ENCODE measurements around the gene MRPS7.
"Not testable (repeated sequence)": the region's sequence is repeated elsewhere in the genome, so short reads cannot be mapped to it uniquely, and the experiment has no call there.

The MRPS7 gene

GRCh38 chr17:75271955-75272847 is 10.5 kb downstream of the MRPS7 start:
- DNase-seq, result peak; percentile 55

- DNase-seq, result no peak
Measured at GRCh38 chr17:75272848-75273184, 11.1 kb downstream of the MRPS7 start.

GRCh38 chr17:75273977-75274708 is 12.5 kb downstream of the MRPS7 start:
- no peak for DNase-seq

GRCh38 chr17:75277664-75278071 is 16.0 kb downstream of the MRPS7 start:
- peak; percentile 70 for DNase-seq

GRCh38 chr17:75280189-75280588 is 18.5 kb downstream of the MRPS7 start:
- not testable (repeated sequence) for DNase-seq

- DNase-seq, result no peak
Measured at GRCh38 chr17:75285123-75285522, 23.4 kb downstream of the MRPS7 start.

GRCh38 chr17:75287221-75287620 is 25.5 kb downstream of the MRPS7 start:
- no peak for DNase-seq

GRCh38 chr17:75288359-75288758 is 26.7 kb downstream of the MRPS7 start:
- DNase-seq, result no peak

GRCh38 chr17:75288770-75289114 is 27.1 kb downstream of the MRPS7 start:
- DNase-seq, result peak; percentile 82

- DNase-seq, result peak; percentile 100
Measured at GRCh38 chr17:75289115-75289831, 27.6 kb downstream of the MRPS7 start, which contains the start of gene SLC25A19. Gene SLC25A19 (minus strand): TSS chr17:75289433. CDS start chr17:75286764, 2,669 bp downstream.

- DNase-seq, result no peak
Measured at GRCh38 chr17:75289832-75290337, 28.2 kb downstream of the MRPS7 start.

GRCh38 chr17:75292810-75293448 is 31.2 kb downstream of the MRPS7 start:
- not testable (repeated sequence) for DNase-seq

GRCh38 chr17:75295201-75296158 is 33.8 kb downstream of the MRPS7 start:
- no peak for DNase-seq

- DNase-seq, result no peak
Measured at GRCh38 chr17:75300280-75300679, 38.6 kb downstream of the MRPS7 start.

GRCh38 chr17:75301049-75301448 is 39.4 kb downstream of the MRPS7 start:
- DNase-seq, result no peak

- no peak for DNase-seq
Measured at GRCh38 chr17:75301502-75302206, 40.0 kb downstream of the MRPS7 start.

GRCh38 chr17:75307957-75308731 is 46.5 kb downstream of the MRPS7 start:
- no peak for DNase-seq

GRCh38 chr17:75308732-75309629 is 47.3 kb downstream of the MRPS7 start:
- no peak for DNase-seq

Measured in islet precursor cell (in vitro differentiated cells).